NOMO-1 (cell line): ENCODE results near the gene HMGB3.
A peak's percentile ranks its signal among the peaks of the same experiment; 100 is the strongest.
"Not testable (repeated sequence)": the region's sequence is repeated elsewhere in the genome, so short reads cannot be mapped to it uniquely, and the experiment has no call there.

ENCODE experiments used
- DNase-seq, 2 experiments: peaks; one replicate each; lab custom pipeline; 2025; ENCODE audit not compliant: unreplicated experiment in 2 of 2; lab: John Stamatoyannopoulos, UW

The HMGB3 gene

GRCh38 chrX:150975655-150976390 is 7.3 kb upstream of the HMGB3 start:
- DNase-seq: no peak

GRCh38 chrX:150977411-150978162 is 5.5 kb upstream of the HMGB3 start:
- DNase-seq: no peak

GRCh38 chrX:150980186-150980585 is 2.9 kb upstream of the HMGB3 start:
- DNase-seq: no peak

- DNase-seq: no peak
These were observed 2.4 kb upstream of the HMGB3 start for GRCh38 chrX:150980711-150981110.

GRCh38 chrX:150982235-150982787 is 824 bp upstream of the HMGB3 start:
- DNase-seq: peak; percentile 16 to 22

GRCh38 chrX:150983521-150984168 is 510 bp downstream of the HMGB3 start:
- no peak for DNase-seq

- DNase-seq: no peak
These were observed 1.2 kb downstream of the HMGB3 start for GRCh38 chrX:150984169-150984824.

- DNase-seq: not testable (repeated sequence)
These were observed 4.6 kb downstream of the HMGB3 start for GRCh38 chrX:150987687-150988086.

GRCh38 chrX:150989420-150989819 is 6.3 kb downstream of the HMGB3 start:
- no peak for DNase-seq

GRCh38 chrX:150990910-150991309 is 7.8 kb downstream of the HMGB3 start:
- no peak for DNase-seq

GRCh38 chrX:151000861-151001331 is 17.8 kb downstream of the HMGB3 start:
- no peak for DNase-seq

GRCh38 chrX:151004085-151004484 is 20.9 kb downstream of the HMGB3 start:
- DNase-seq: no peak

- DNase-seq: no peak
These were observed 23.4 kb downstream of the HMGB3 start for GRCh38 chrX:151006410-151007109.

GRCh38 chrX:151009582-151009981 is 26.4 kb downstream of the HMGB3 start:
- no peak for DNase-seq

- no peak for DNase-seq
These were observed 30.1 kb downstream of the HMGB3 start for GRCh38 chrX:151013164-151013743.

GRCh38 chrX:151015684-151016083 is 32.5 kb downstream of the HMGB3 start:
- no peak for DNase-seq

GRCh38 chrX:151019856-151020255 is 36.7 kb downstream of the HMGB3 start:
- no peak for DNase-seq

- peak; percentile 7 to 23 for DNase-seq
These were observed 47.7 kb downstream of the HMGB3 start for GRCh38 chrX:151030845-151031244.

GRCh38 chrX:151031391-151031975 is 48.3 kb downstream of the HMGB3 start:
- no peak for DNase-seq
